22Rv1 (cell line): ENCODE results near the gene ZNF341.
"Not testable (repeated sequence)": the region's sequence is repeated elsewhere in the genome, so short reads cannot be mapped to it uniquely, and the experiment has no call there.

ENCODE experiments used
- H3K27ac ChIP-seq: fragments of 450-650 bp; 2 replicates; pipeline ENCODE4 v1.5.1; 2017
- CTCF ChIP-seq: fragments of 450-650 bp; IDR thresholded peaks from 2 replicates; pipeline ENCODE4 v1.5.1; 2017; ENCODE audit warnings: mild to moderate bottlenecking
- ZFX ChIP-seq: fragments of 450-650 bp; IDR thresholded peaks from 2 replicates; pipeline ENCODE4 v1.6.1; 2017; ENCODE audit warnings: antibody characterized with exemption, borderline replicate concordance

Gene ZNF341

GRCh38 chr20:33694639-33695012 lies 37.2 kb upstream of the ZNF341 start:
- no peak overlapping the region for H3K27ac ChIP-seq
- TF ChIP-seq CTCF (no peak), ZFX (no peak)

GRCh38 chr20:33696448-33696847 lies 35.3 kb upstream of the ZNF341 start:
- TF ChIP-seq CTCF (no peak), ZFX (no peak)
- no peak overlapping the region for H3K27ac ChIP-seq

DNA sequence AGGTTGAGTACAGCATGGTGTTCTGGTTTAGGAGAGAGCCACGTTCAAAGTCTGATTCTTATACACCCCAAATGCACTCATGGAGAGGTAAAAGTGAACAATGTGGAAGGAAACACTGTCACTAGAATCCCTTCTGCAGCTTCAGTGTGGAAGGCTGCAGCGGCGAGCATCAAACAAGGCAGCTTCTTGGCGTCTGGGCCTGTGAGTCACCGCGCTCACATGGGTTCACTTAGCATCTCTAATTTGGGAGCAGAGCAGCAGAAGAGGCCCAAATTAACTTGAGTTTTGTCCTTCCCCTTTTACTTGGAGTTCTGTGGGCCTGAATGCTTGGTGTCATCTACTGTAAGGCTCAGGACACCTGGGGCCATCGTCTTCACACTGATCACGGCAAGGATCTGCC lies 34.7 kb upstream of the ZNF341 start:
- H3K27ac ChIP-seq: no peak overlapping the region
- no peak for TF ChIP-seq CTCF
- no peak for TF ChIP-seq ZFX

DNA sequence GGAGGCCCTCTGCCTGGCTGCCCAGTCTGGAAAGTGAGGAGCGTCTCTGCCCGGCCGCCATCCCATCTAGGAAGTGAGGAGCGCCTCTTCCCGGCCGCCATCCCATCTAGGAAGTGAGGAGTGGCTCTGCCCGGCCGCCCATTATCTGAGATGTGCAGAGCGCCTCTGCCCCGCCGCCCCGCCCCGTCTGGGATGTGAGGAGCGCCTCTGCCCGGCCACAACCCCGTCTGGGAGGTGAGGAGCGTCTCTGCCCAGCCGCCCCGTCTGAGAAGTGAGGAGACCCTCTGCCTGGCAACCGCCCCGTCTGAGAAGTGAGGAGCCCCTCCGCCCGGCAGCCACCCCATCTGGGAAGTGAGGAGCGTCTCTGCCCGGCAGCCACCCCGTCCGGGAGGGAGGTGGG lies 32.8 kb upstream of the ZNF341 start:
- H3K27ac ChIP-seq: not testable (repeated sequence)

GRCh38 chr20:33700696-33701441 lies 30.9 kb upstream of the ZNF341 start:
- H3K27ac ChIP-seq: not testable (repeated sequence)

DNA sequence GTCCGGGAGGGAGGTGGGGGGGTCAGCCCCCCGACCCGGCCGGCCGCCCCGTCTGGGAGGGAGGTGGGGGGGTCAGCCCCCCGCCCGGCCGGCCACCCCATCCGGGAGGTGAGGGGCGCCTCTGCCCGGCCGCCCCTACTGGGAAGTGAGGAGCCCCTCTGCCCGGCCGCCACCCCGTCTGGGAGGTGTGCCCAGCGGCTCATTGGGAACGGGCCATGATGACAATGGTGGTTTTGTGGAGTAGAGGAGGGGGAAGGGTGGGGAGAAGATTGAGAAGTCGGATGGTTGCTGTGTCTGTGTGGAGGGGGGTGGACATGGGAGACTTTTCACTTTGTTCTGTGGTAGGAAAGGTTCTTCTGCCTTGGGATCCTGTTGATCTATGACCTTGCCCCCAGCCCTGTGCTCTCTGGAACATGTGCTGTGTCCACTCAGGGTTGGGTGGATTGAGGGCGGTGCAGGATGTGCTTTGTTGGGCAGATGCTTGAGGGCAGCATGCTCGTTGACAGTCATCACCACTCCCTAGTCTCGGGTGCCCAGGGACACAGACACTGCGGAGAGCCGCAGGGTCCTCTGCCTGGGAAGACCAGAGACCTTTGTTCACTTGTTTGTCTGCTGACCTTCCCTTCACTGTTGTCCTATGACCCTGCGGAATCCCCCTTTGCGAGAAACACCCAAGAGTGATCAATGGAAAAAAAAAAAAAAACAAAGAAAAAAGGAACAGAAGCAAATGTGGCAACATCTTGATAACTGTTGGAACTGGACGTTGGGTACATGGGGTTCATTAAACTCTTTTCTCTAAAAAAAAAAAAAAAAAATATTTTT lies 30.0 kb upstream of the ZNF341 start:
- TF ChIP-seq CTCF (no peak), ZFX (no peak)
- no peak overlapping the region for H3K27ac ChIP-seq

DNA sequence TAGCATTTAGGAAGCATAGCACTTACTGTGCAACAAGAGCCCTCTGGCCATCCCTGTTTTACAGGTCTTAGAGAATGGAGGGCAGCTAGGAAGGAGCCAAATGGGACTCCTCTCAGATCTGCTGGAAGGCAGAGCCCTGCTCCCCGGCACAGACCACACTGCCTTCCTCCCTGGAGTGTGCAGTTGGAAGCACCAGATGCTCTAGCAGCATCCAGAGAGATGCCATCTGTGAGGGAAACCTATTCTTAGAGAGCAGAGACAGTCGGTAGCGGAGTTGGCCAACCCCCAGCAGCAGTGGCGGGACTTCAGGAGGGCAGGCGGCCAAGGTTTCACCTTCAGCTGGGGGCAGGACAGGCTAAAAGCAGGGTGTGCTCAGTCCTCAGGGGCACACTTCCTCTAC lies 28.9 kb upstream of the ZNF341 start:
- no peak overlapping the region for H3K27ac ChIP-seq

More for the DNA sequence above, 28.9 kb upstream of the ZNF341 start:
- TF ChIP-seq CTCF (no peak), ZFX (no peak)
